RPMI8226 (cell line): ENCODE data around the gene EGFLAM.

Experiments used
- DNase-seq: peaks from one replicate; pipeline ENCODE4 v3.0.0-alpha.2; 2015

The EGFLAM gene

GRCh38 chr5:38479315-38479904 lies 221.1 kb downstream of the EGFLAM start:
- DNase-seq, result no peak

- DNase-seq, result no peak
These were observed 225.5 kb downstream of the EGFLAM start for GRCh38 chr5:38483805-38484398.

GRCh38 chr5:38494175-38494574 lies 235.8 kb downstream of the EGFLAM start:
- DNase-seq, result no peak

GRCh38 chr5:38494763-38495162 lies 236.4 kb downstream of the EGFLAM start:
- DNase-seq, result no peak

GRCh38 chr5:38497946-38498345 lies 239.6 kb downstream of the EGFLAM start:
- no peak for DNase-seq

GRCh38 chr5:38500573-38501260 lies 242.4 kb downstream of the EGFLAM start:
- DNase-seq, result no peak

GRCh38 chr5:38506302-38506701 lies 247.9 kb downstream of the EGFLAM start:
- DNase-seq, result no peak

- no peak for DNase-seq
These were observed 250.8 kb downstream of the EGFLAM start for GRCh38 chr5:38509185-38509584.
